ENCODE results near the gene HMGB1. TPM values are rescaled to one million over a fixed set of nuclear protein-coding genes. Genes with fewer than 3 reads are reported as not detected.

HMGB1 gene
- total and polyA plus RNA-seq, 2 of the 4 experiments (the other 2 are of a cell fraction): 185 to 276 TPM

- Histone ChIP-seq H3K9ac (ENCODE audit: low read depth, low read length) (peak overlapping the region; percentile 64), H2BK5ac (ENCODE audit: low read depth, low read length, poor library complexity, severe bottlenecking) (no peak overlapping the region), H2AFZ (replicated peaks; ENCODE audit: low read length, poor library complexity) (peak overlapping the region; percentile 95), H3K14ac (replicated peaks; ENCODE audit: low read depth, low read length) (peak overlapping the region; percentile 38; the same call in 1 of the 2 replicates), H3K4me1 (ENCODE audit: control insufficient read depth, insufficient read depth, low read length) (peaks cover 2% of the 10 kb centered on the region; the same call in 1 of the 2 replicates), H2BK20ac (ENCODE audit: low read depth, low read length) (no peak overlapping the region), H3K79me1 (ENCODE audit: low read depth in 1 of 2, low read length in 2 of 2) (no peaks in the 10 kb centered on the region), H3K36me3 (ENCODE audit: control insufficient read depth, insufficient read depth, low read length) (no peaks in the 10 kb centered on the region), H3K23ac (ENCODE audit: low read depth, low read length) (no peak overlapping the region; the same call in 1 of the 2 replicates), H3K9me3 (ENCODE audit: control insufficient read depth, insufficient read depth, low read length) (no peaks in the 10 kb centered on the region), H3K27ac (ENCODE audit: insufficient read depth, low read length) (no peak overlapping the region), H3K9me1 (ENCODE audit: insufficient read depth, low read length) (0 out of 2 replicates have a peak, but pooled peaks cover 4% of the 10 kb centered on the region), H2AK9ac (replicated peaks; ENCODE audit: low read depth, low read length, poor library complexity) (peak overlapping the region; percentile 73), H4K20me1 (ENCODE audit: insufficient read depth, low read length) (no peaks in the 10 kb centered on the region), H3K4me2 (ENCODE audit: low read depth, low read length) (peak overlapping the region; percentile 57), H4K5ac (ENCODE audit: low read depth, low read length) (peak overlapping the region; percentile 74), H3K4ac (ENCODE audit: low read depth, low read length) (peak overlapping the region; percentile 58), H2AK5ac (ENCODE audit: low read depth, low read length) (peak overlapping the region; percentile 32; the same call in 1 of the 2 replicates), H2BK120ac (ENCODE audit: low read depth, low read length) (peak overlapping the region; percentile 58), H3K4me3 (ENCODE audit: insufficient read depth, low read depth, low read length) (peak overlapping the region; percentile 27), H2BK15ac (ENCODE audit: low read depth, low read length) (peak overlapping the region; percentile 72; the same call in 2 of the 3 replicates), H3K18ac (ENCODE audit: low read depth, low read length) (0 out of 2 replicates have a peak overlapping the region, but pooled peaks have one; percentile 79), H4K8ac (ENCODE audit: low read depth in 2 of 2, low read length in 2 of 2) (peak overlapping the region; percentile 88 to 93), H3K56ac (ENCODE audit: extremely low read depth, insufficient read depth, low read length) (no peak overlapping the region), H3K27me3 (ENCODE audit: control insufficient read depth, insufficient read depth, low read length) (no peaks in the 10 kb centered on the region; the same call in none of the 2 replicates), H4K91ac (ENCODE audit: insufficient read depth, low read depth, low read length) (peak overlapping the region; percentile 58)
- ChIA-PET CTCF (no interaction called here), POLR2A (ENCODE audit: unreplicated experiment) (no interaction called here)
- no TSS peak for BruUV-seq (replicated peaks)
- TF ChIP-seq SMC3 (IDR thresholded peaks at IDR 0.05; ENCODE audit: low read depth, low read length): peak; percentile 65
- TF ChIP-seq CTCF (conservative IDR thresholded peaks at IDR 0.05; ENCODE audit: low read depth, low read length): peak; percentile 57
- peak; percentile 56 for TF ChIP-seq RAD21 (IDR thresholded peaks at IDR 0.05; ENCODE audit: low read length)
- TF ChIP-seq USF2 (IDR thresholded peaks at IDR 0.05; ENCODE audit: low read depth, low read length): peak; percentile 63
- TF ChIP-seq MXI1 (IDR thresholded peaks at IDR 0.05; ENCODE audit: borderline replicate concordance, low read depth, low read length): no peak
- TF ChIP-seq BHLHE40 (IDR thresholded peaks at IDR 0.05; ENCODE audit: low read depth, low read length): no peak; the same call in 1 of the 2 replicates
- peak; percentile 58; the same call in 1 of the 2 replicates for TF ChIP-seq MAZ (IDR thresholded peaks at IDR 0.05; ENCODE audit: borderline replicate concordance, low read depth, low read length)
- ATAC-seq (ENCODE audit: low read depth) (peak; percentile 89), DNase-seq (peak; percentile 79)
- WGBS, 2 experiments (ENCODE audit: extremely low coverage in 2 of 2, insufficient read length in 1 of 2): 47% methylated on average over 11 of the region's 51 CpGs; no CpG with 5 or more reads in 1 of the 2 experiments
- dilution Hi-C loops (cut with HindIII; ENCODE audit: low sequenced_read_pairs, unreplicated experiment) (no loop called here), intact Hi-C loops (cut with micrococcal nuclease) (loop anchor here (1.0 to 10.0 kb wide), 2 partner anchors 164 to 456 kb away; no protein-coding TSS in a partner anchor), in situ Hi-C loops (cut with MboI; ENCODE audit: low sequenced_read_pairs) (no loop called here)
These were observed 57.2 kb downstream of the HMGB1 start for GRCh38 chr13:30408319-30409101.
